Loucy (cell line): ENCODE results near the gene TECPR2.

Experiments
- H2AFZ ChIP-seq: fragments of 200-600 bp; sonication (generic); 2 replicates; pipeline ENCODE4 v1.6.0; 2016; ENCODE audit warnings: antibody characterized with exemption, mild to moderate bottlenecking, low read length, moderate library complexity
- H3F3A ChIP-seq: fragments of 200-600 bp; 2 replicates; pipeline ENCODE4 v1.6.0; 2016; ENCODE audit warnings: antibody characterized with exemption, low read depth, mild to moderate bottlenecking
- H3K27me3 ChIP-seq: fragments of 200-600 bp; sonication (generic); 2 replicates; pipeline ENCODE4 v1.6.1; 2014; ENCODE audit warnings: low read length, mild to moderate bottlenecking; ENCODE audit not compliant: insufficient read depth, poor library complexity, severe bottlenecking
- H3K36me3 ChIP-seq: fragments of 200-600 bp; sonication (generic); 2 replicates; pipeline ENCODE4 v1.6.1; 2016; ENCODE audit warnings: low read length; ENCODE audit not compliant: insufficient read depth
- H3K4me1 ChIP-seq: fragments of 200-600 bp; sonication (generic); 2 replicates; pipeline ENCODE4 v1.5.1; 2014; ENCODE audit warnings: low read length, mild to moderate bottlenecking; ENCODE audit not compliant: insufficient read depth, poor library complexity, severe bottlenecking
- H3K4me2 ChIP-seq: fragments of 200-600 bp; sonication (generic); 2 replicates; pipeline ENCODE4 v1.6.0; 2014; ENCODE audit warnings: antibody characterized with exemption, low read length, low read depth, mild to moderate bottlenecking; ENCODE audit not compliant: poor library complexity, severe bottlenecking
- H3K4me3 ChIP-seq: fragments of 200-600 bp; sonication (generic); 2 replicates; pipeline ENCODE4 v1.5.1; 2014; ENCODE audit warnings: low read length, mild to moderate bottlenecking, mixed read lengths; ENCODE audit not compliant: poor library complexity, severe bottlenecking
- H3K79me2 ChIP-seq: fragments of 200-600 bp; sonication (generic); 2 replicates; pipeline ENCODE4 v1.6.1; 2014; ENCODE audit warnings: low read length; ENCODE audit not compliant: insufficient read depth
- H3K9ac ChIP-seq: fragments of 200-600 bp; sonication (generic); 2 replicates; pipeline ENCODE4 v1.6.0; 2014; ENCODE audit warnings: mild to moderate bottlenecking, low read depth, low read length, moderate library complexity; ENCODE audit not compliant: poor library complexity, severe bottlenecking
- H3K9me2 ChIP-seq: fragments of 200-600 bp; sonication (generic); replicated peaks from 2 replicates; pipeline ENCODE4 v1.6.1; 2016; ENCODE audit warnings: low read depth, low read length, mixed read lengths
- H3K9me3 ChIP-seq: fragments of 200-600 bp; sonication (generic); 2 replicates; pipeline ENCODE4 v1.6.1; 2014; ENCODE audit warnings: mild to moderate bottlenecking, antibody characterized with exemption, low read length, low read depth; ENCODE audit not compliant: insufficient read depth
- H4K20me1 ChIP-seq: fragments of 200-600 bp; sonication (generic); 2 replicates; pipeline ENCODE4 v1.6.0; 2014; ENCODE audit warnings: antibody characterized with exemption, low read length, mild to moderate bottlenecking; ENCODE audit not compliant: insufficient read depth, poor library complexity, severe bottlenecking
- EZH2phosphoT487 ChIP-seq: fragments of 200-600 bp; IDR thresholded peaks from 2 replicates; pipeline ENCODE4 v1.6.1; 2018; ENCODE audit warnings: antibody characterized with exemption, mild to moderate bottlenecking, moderate library complexity, borderline replicate concordance
- TF ChIP-seq, protein P1 (sequence below): fragments of 200-600 bp; sonication (generic); conservative IDR thresholded peaks from 2 replicates; pipeline ENCODE4 v1.5.1; 2014; ENCODE audit warnings: mild to moderate bottlenecking, antibody characterized with exemption, low read length

The TECPR2 gene

GRCh38 chr14:102417001-102417431 is 54.3 kb downstream of the TECPR2 start:
- Histone ChIP-seq H3K9ac (no peak overlapping the region), H3K9me3 (no peaks in the 10 kb centered on the region), H3F3A (no peaks in the 10 kb centered on the region), H3K9me2 (no peaks in the 10 kb centered on the region), H2AFZ (no peak overlapping the region), H3K4me3 (no peak overlapping the region), H4K20me1 (no peaks in the 10 kb centered on the region), H3K4me2 (no peak overlapping the region), H3K79me2 (no peaks in the 10 kb centered on the region), H3K4me1 (no peaks in the 10 kb centered on the region), H3K27me3 (no peaks in the 10 kb centered on the region), H3K36me3 (no peaks in the 10 kb centered on the region)
- TF ChIP-seq EZH2phosphoT487: no peak
- TF ChIP-seq, protein P1, sequence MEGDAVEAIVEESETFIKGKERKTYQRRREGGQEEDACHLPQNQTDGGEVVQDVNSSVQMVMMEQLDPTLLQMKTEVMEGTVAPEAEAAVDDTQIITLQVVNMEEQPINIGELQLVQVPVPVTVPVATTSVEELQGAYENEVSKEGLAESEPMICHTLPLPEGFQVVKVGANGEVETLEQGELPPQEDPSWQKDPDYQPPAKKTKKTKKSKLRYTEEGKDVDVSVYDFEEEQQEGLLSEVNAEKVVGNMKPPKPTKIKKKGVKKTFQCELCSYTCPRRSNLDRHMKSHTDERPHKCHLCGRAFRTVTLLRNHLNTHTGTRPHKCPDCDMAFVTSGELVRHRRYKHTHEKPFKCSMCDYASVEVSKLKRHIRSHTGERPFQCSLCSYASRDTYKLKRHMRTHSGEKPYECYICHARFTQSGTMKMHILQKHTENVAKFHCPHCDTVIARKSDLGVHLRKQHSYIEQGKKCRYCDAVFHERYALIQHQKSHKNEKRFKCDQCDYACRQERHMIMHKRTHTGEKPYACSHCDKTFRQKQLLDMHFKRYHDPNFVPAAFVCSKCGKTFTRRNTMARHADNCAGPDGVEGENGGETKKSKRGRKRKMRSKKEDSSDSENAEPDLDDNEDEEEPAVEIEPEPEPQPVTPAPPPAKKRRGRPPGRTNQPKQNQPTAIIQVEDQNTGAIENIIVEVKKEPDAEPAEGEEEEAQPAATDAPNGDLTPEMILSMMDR: no peak

- Histone ChIP-seq H3K4me2 (no peak overlapping the region), H3F3A (no peaks in the 10 kb centered on the region), H3K27me3 (no peaks in the 10 kb centered on the region), H3K4me3 (no peak overlapping the region), H3K9ac (no peak overlapping the region), H3K36me3 (no peaks in the 10 kb centered on the region), H3K79me2 (no peaks in the 10 kb centered on the region), H3K4me1 (no peaks in the 10 kb centered on the region), H4K20me1 (no peaks in the 10 kb centered on the region), H3K9me2 (no peaks in the 10 kb centered on the region), H2AFZ (no peak overlapping the region), H3K9me3 (no peaks in the 10 kb centered on the region)
- TF ChIP-seq, protein P1: no peak
- no peak for TF ChIP-seq EZH2phosphoT487
Observed at GRCh38 chr14:102417646-102418045, 54.9 kb downstream of the TECPR2 start.

DNA sequence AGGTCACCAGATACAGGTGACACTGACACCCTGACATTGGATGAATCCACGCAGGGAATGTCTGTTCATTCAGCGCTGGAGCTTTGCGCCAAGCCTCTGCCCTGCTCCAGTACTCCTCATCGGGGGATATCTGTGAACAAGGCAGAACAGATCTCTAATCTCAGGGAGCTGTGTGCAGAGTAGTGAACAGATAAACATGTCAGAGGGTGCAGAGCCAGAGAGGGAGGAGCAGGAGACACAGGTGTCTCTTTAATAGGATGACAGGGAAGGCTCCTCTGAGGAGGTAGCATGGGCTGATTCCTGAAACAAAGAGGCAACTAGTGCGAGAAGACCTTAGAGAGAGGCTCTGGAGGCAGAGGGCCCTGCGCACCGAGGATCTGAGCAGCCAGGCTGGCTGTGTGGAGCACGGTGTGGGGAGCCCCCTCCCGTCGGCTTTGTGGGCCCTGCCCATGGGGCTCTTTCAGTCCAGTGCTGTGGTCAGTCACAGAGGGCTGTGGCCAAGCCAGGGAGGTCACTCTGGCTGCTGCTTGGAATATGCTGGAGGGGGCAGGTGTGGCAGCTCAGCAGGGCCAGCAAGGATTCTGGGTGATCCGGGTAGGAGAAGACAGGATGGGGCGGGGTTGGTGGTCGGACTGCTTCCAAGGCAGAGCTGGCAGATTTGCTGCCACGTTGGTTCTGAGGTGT is 55.6 kb downstream of the TECPR2 start:
- no peaks in the 10 kb centered on the region for H3K9me2 ChIP-seq

More for the DNA sequence above, 55.6 kb downstream of the TECPR2 start:
- Histone ChIP-seq H3K27me3 (no peaks in the 10 kb centered on the region), H3K4me1 (no peaks in the 10 kb centered on the region), H3K9me3 (no peaks in the 10 kb centered on the region), H4K20me1 (no peaks in the 10 kb centered on the region), H3K79me2 (no peaks in the 10 kb centered on the region), H3K9ac (no peak overlapping the region), H2AFZ (no peak overlapping the region), H3F3A (no peaks in the 10 kb centered on the region), H3K4me3 (no peak overlapping the region), H3K4me2 (no peak overlapping the region), H3K36me3 (no peaks in the 10 kb centered on the region)
- TF ChIP-seq EZH2phosphoT487: no peak
- TF ChIP-seq, protein P1: no peak
